Peyer's patch (tissue), 4 donors: ENCODE data around the gene MTMR12. TPM values are rescaled to one million over a fixed set of nuclear protein-coding genes. Genes with fewer than 3 reads are reported as not detected.
A peak's percentile ranks its signal among the peaks of the same experiment; 100 is the strongest.

Experiments
- DNase-seq, 3 donors: peaks; one replicate each; pipeline ENCODE4 v3.0.0-alpha.2; 2017 to 2019
- H3K27ac ChIP-seq, 4 donors: fragments of 200-600 bp; sonication (generic); one replicate each; pipeline ENCODE4 v1.5.1; 2016 to 2019
- H3K27me3 ChIP-seq, 2 donors: fragments of 200-600 bp; sonication (generic); one replicate each; pipeline ENCODE4 v1.5.1; 2019
- H3K36me3 ChIP-seq, 3 donors: fragments of 200-600 bp; sonication (generic); one replicate each; pipeline ENCODE4 v1.5.1; 2016 to 2019
- H3K4me1 ChIP-seq, 4 donors: fragments of 200-600 bp; sonication (generic); one replicate each; pipeline ENCODE4 v1.5.1; 2016 to 2019
- H3K4me3 ChIP-seq, 4 donors: fragments of 200-600 bp; sonication (generic); 1 replicate in 3 of 4; 2 replicates in 1 of 4; pipeline ENCODE4 v1.5.1; 2016 to 2019; ENCODE audit warnings: mild to moderate bottlenecking in 1 of 4
- H3K9me3 ChIP-seq, 4 donors: fragments of 200-600 bp; sonication (generic); one replicate each; pipeline ENCODE4 v1.5.1; 2016 to 2019; ENCODE audit warnings: mild to moderate bottlenecking in 1 of 4
- POLR2A ChIP-seq, 2 donors: fragments of 450-650 bp; IDR thresholded peaks; one replicate each; pipeline ENCODE4 v1.5.1; 2017; ENCODE audit warnings: antibody characterized with exemption in 2 of 2, mild to moderate bottlenecking in 2 of 2, moderate library complexity in 2 of 2
- total RNA-seq, 4 donors: library from RNA; depleted of rRNA; stranded (reverse); fragments of >200 nt; gene quantifications; one replicate each; pipeline ENCODE4 v1.1.0, GENCODE V29; 2016
- TF ChIP-seq, protein P1 (sequence below), 6 experiments: fragments of 450-650 bp in 4 of 6; fragments of 200-600 bp in 2 of 6; sonication (generic) in 1 of 6; IDR thresholded peaks; one replicate each; pipeline ENCODE4 v1.5.1; 2017 to 2019; ENCODE audit warnings: antibody characterized with exemption in 6 of 6, mild to moderate bottlenecking in 3 of 6, moderate library complexity in 1 of 6

Gene MTMR12
- total RNA-seq, 4 donors from 2014 or later: 16.0 to 43.7 (median 24.0) TPM

DNA sequence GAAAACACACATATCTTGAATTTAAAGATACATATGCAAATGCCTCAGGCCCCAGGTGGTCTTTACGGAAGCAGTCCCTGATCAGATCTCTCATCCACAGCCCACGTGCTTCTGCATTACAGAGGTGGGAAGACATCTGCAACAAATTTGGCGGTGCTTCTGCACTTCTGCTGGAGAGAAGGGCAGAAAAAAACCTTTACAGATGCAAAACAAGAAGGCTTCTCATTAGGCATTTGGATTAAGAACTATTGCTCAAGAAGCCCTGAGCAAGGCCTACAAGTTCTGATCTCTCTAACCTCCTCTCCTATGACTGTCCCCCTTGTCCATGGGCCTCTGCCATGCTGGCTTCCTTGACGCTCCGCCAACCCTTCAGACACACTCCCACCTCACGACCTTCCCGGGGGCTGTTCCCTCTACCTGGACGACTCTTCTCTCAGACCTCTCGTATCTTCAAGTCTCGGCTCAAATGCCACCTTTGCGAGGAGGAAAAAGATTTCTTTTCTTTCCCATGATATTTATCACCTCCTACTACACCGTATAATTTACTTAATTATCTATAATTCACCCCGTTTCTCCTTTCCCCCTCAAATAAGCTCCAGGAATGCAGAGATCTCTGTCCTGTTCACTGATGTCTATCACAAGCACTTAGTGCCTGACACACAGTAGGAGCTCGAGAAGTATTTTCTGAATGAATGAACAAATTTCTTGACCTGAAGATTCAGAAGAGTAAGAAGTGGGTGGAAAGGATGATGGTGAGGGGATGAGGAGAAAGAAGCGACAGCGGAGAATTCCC is 1.1 kb downstream of the MTMR12 start:
- Histone ChIP-seq H3K4me3 (peak overlapping the region; percentile 87 to 100 (median 97)), H3K9me3 (no peaks in the 10 kb centered on the region), H3K27ac (peak overlapping the region; percentile 95 to 100 (median 99)), H3K36me3 (no peaks in the 10 kb centered on the region), H3K4me1 (peaks cover 0 to 17% (median 2%) of the 10 kb centered on the region in 4 donors), H3K27me3 (no peaks in the 10 kb centered on the region)
- TF ChIP-seq, protein P1, sequence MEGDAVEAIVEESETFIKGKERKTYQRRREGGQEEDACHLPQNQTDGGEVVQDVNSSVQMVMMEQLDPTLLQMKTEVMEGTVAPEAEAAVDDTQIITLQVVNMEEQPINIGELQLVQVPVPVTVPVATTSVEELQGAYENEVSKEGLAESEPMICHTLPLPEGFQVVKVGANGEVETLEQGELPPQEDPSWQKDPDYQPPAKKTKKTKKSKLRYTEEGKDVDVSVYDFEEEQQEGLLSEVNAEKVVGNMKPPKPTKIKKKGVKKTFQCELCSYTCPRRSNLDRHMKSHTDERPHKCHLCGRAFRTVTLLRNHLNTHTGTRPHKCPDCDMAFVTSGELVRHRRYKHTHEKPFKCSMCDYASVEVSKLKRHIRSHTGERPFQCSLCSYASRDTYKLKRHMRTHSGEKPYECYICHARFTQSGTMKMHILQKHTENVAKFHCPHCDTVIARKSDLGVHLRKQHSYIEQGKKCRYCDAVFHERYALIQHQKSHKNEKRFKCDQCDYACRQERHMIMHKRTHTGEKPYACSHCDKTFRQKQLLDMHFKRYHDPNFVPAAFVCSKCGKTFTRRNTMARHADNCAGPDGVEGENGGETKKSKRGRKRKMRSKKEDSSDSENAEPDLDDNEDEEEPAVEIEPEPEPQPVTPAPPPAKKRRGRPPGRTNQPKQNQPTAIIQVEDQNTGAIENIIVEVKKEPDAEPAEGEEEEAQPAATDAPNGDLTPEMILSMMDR (IDR thresholded peaks at IDR 0.05): no peak
- TF ChIP-seq POLR2A (IDR thresholded peaks at IDR 0.05): no peak
- DNase-seq: peak in 1 of 3 donors; percentile 43

DNA sequence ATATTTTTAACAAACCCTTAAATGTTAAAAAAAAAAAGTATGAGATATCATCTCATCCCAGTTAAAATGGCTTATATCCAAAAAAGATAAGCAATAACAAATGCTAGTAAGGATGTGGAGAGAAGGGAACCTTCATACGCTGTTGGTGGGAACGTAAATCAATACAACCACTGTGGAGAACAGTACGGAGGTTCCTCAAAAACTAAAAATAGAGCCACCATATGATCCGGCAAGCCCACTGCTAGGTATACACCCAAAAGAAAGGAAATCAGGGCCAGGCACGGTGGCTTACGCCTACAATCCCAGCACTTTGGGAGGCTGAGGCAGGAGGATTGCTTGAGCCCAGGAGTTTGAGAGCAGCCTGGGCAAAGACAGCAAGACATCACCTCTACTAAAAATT is 3.0 kb downstream of the MTMR12 start:
- H3K4me3 ChIP-seq: no peak overlapping the region
- no peak overlapping the region for H3K27ac ChIP-seq
- peaks cover 0 to 19% (median 2%) of the 10 kb centered on the region in 4 donors for H3K4me1 ChIP-seq
- no peaks in the 10 kb centered on the region for H3K36me3 ChIP-seq
- no peak for DNase-seq
- TF ChIP-seq, protein P1 (IDR thresholded peaks at IDR 0.05): no peak
- no peak for TF ChIP-seq POLR2A (IDR thresholded peaks at IDR 0.05)
- no peaks in the 10 kb centered on the region for H3K27me3 ChIP-seq
- H3K9me3 ChIP-seq: no peaks in the 10 kb centered on the region

DNA sequence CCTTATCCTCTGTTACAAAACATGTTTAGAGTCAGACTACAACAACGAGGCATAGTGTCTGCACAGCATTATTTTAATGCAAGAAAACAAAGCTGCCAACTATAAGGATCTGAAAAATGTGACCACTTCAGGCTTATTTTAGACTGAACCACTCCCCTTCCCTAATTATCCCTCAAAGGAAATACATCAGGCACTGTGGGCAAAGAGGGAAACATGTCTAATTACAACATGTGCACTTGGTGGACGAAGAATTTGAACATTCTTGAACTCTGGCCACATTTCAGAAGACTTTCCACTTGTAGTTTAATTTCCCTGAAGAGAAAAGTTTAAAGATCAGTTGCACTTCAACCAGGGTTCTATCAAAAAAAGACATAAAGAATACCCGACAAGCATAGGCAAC is 3.8 kb downstream of the MTMR12 start:
- Histone ChIP-seq H3K9me3 (no peaks in the 10 kb centered on the region), H3K36me3 (no peaks in the 10 kb centered on the region), H3K27ac (peak overlapping the region in 2 of 4 donors; percentile 67 to 80), H3K4me1 (peaks cover 0 to 19% (median 2%) of the 10 kb centered on the region in 4 donors), H3K4me3 (no peak overlapping the region), H3K27me3 (no peaks in the 10 kb centered on the region)
- TF ChIP-seq, protein P1 (IDR thresholded peaks at IDR 0.05): no peak
- TF ChIP-seq POLR2A (IDR thresholded peaks at IDR 0.05): no peak
- no peak for DNase-seq

DNA sequence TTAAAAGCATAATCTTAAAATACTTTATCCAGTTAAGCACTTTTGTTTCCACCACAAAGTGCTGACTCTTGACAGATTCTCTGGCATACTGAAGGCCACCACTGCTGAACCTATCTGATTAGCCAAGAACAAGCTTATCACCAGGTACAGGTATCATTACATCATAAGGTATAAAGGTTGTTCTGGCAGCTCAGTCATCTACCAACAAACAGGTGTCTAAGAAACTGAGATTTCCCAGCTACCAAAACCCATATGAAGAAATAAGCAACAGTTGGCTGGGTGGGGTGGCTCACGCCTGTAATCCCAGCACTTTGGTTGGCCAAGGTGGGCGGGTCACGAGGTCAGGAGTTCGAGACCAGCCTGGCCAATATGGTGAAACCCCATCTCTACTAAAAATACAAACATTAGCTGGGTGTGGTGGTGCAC is 5.0 kb downstream of the MTMR12 start:
- Histone ChIP-seq H3K27me3 (no peaks in the 10 kb centered on the region), H3K4me1 (peaks cover 0 to 19% (median 2%) of the 10 kb centered on the region in 4 donors), H3K27ac (peak overlapping the region in 3 of 4 donors; percentile 19 to 80 (median 67)), H3K36me3 (no peaks in the 10 kb centered on the region), H3K4me3 (no peak overlapping the region), H3K9me3 (no peaks in the 10 kb centered on the region)
- TF ChIP-seq POLR2A (IDR thresholded peaks at IDR 0.05): no peak
- TF ChIP-seq, protein P1 (IDR thresholded peaks at IDR 0.05): no peak
- DNase-seq: no peak

DNA sequence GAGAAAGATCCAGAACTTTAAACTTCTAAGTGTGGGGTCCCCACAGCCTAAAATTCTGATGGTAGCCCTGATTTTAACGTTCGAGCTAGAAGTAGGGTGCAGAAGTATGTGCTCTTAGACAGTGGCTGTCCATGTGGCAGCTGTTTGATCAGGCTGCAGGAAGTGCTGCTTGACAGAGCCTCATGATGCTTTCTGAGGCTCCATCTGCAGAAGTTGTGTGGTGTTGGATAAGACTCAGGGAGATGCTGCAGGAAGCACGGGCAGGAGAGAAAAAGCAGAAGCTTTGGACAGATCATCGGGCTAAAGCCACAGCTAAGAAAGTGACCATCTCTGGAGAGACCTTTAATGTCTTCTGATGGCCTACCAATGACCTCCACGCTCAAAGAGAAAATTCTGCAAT is 8.1 kb downstream of the MTMR12 start:
- Histone ChIP-seq H3K27ac (no peak overlapping the region), H3K4me1 (peaks cover 0 to 11% (median 0%) of the 10 kb centered on the region in 4 donors), H3K9me3 (no peaks in the 10 kb centered on the region), H3K36me3 (no peaks in the 10 kb centered on the region), H3K27me3 (no peaks in the 10 kb centered on the region), H3K4me3 (no peak overlapping the region)
- no peak for TF ChIP-seq POLR2A (IDR thresholded peaks at IDR 0.05)
- TF ChIP-seq, protein P1 (IDR thresholded peaks at IDR 0.05): no peak
- no peak for DNase-seq
